HCT116 (cell line): ENCODE data around the gene FAM53B. TPM values are rescaled to one million over a fixed set of nuclear protein-coding genes. Genes with fewer than 3 reads are reported as not detected.

Experiments used
- ATAC-seq: fragments of 200-7000 bp; cut with Tn5 transposase; 2 replicates; pipeline ENCODE4 v1.9.1; 2020; ENCODE audit warnings: mild to moderate bottlenecking, moderate library complexity
- BruUV-seq: library from RNA; stranded (reverse); fragments of 400-500 nt; replicated peaks from 2 replicates; lab custom pipeline; 2021; lab: Mats Ljungman, UMichigan
- CTCF ChIA-PET: fragments of 300-600 bp; sonication (Branson Sonifier 250); formaldehyde crosslinking; loops from one replicate; lab custom pipeline; 2021; ENCODE audit warnings: antibody characterized with exemption; lab: Charles Lee
- POLR2A ChIA-PET: fragments of 300-600, 350-600 bp; sonication (Branson Sonifier 250); formaldehyde crosslinking; loops from one replicate; lab custom pipeline; 2021; ENCODE audit warnings: antibody characterized with exemption; lab: Charles Lee
- RAD21 ChIA-PET, 2 experiments: fragments of 300-600 bp; sonication (Branson Sonifier 250); formaldehyde crosslinking; loops; one replicate each; lab custom pipeline; 2023; ENCODE audit warnings: low total read pairs in 2 of 2; ENCODE audit not compliant: uncharacterized antibody in 2 of 2, unreplicated experiment in 2 of 2, low non-redundant PET in 1 of 2; lab: Charles Lee
- DNase-seq: peaks from one replicate; pipeline ENCODE4 v3.0.0-alpha.2; 2010; ENCODE audit warnings: low read depth, low spot score
- H2AFZ ChIP-seq: fragments of 200-600 bp; shearing (Covaris generic), sonication (generic); 2 replicates; pipeline ENCODE4 v1.6.1; 2017; ENCODE audit warnings: low read depth, mixed run types, mixed read lengths, antibody characterized with exemption, low read length; ENCODE audit not compliant: poor library complexity, severe bottlenecking
- H3K27ac ChIP-seq: 2 replicates; pipeline ENCODE4 v1.5.1; 2012; ENCODE audit warnings: low read depth, low read length
- H3K27me3 ChIP-seq: fragments of 200-600 bp; sonication (generic); 2 replicates; pipeline ENCODE4 v1.6.1; 2016; ENCODE audit warnings: mixed run types, low read length, mixed read lengths; ENCODE audit not compliant: insufficient read depth
- H3K36me3 ChIP-seq, 2 experiments: fragments of 200-500 bp in 1 of 2; fragments of 200-600 bp in 1 of 2; sonication (Bioruptor generic) in 1 of 2; sonication (generic) in 1 of 2; 2 replicates each; pipeline versions ENCODE4 v1.5.1 to v1.6.1; 2014 to 2016; ENCODE audit warnings: low read length in 2 of 2, inconsistent platforms in 1 of 2, mixed read lengths in 1 of 2, mixed run types in 1 of 2; ENCODE audit not compliant: insufficient read depth in 2 of 2, control insufficient read depth in 1 of 2
- H3K4me1 ChIP-seq, 2 experiments: fragments of 200-600 bp in 1 of 2; sonication (generic) in 1 of 2; 2 replicates each; pipeline versions ENCODE4 v1.5.1 to v1.6.1; 2012 to 2017; ENCODE audit warnings: low read length in 2 of 2, inconsistent platforms in 1 of 2, mild to moderate bottlenecking in 1 of 2, mixed read lengths in 1 of 2, mixed run types in 1 of 2, moderate library complexity in 1 of 2; ENCODE audit not compliant: insufficient read depth in 2 of 2, control insufficient read depth in 1 of 2
- H3K4me2 ChIP-seq: fragments of 200-600 bp; sonication (generic); 2 replicates; pipeline ENCODE4 v1.6.1; 2017; ENCODE audit warnings: mixed run types, low read length, mixed read lengths
- H3K4me3 ChIP-seq, 2 experiments: fragments of 200-600 bp in 1 of 2; sonication (generic) in 1 of 2; replicated peaks in 1 of 2; 2 replicates each; pipeline ENCODE4 v1.5.1; 2011 to 2016; ENCODE audit warnings: low read length in 2 of 2, control low read depth in 1 of 2, low read depth in 1 of 2, mild to moderate bottlenecking in 1 of 2, mixed read lengths in 1 of 2, mixed run types in 1 of 2
- H3K79me2 ChIP-seq: fragments of 200-600 bp; sonication (generic); 2 replicates; pipeline ENCODE4 v1.6.1; 2017; ENCODE audit warnings: mild to moderate bottlenecking, mixed run types, low read length, moderate library complexity, mixed read lengths; ENCODE audit not compliant: insufficient read depth
- H3K9ac ChIP-seq: fragments of 200-600 bp; sonication (generic); 2 replicates; pipeline ENCODE4 v1.6.1; 2016; ENCODE audit warnings: low read length, mixed read lengths
- H3K9me2 ChIP-seq: fragments of 200-600 bp; sonication (generic), shearing (Covaris generic); 2 replicates; pipeline ENCODE4 v1.6.1; 2017; ENCODE audit warnings: mixed run types, mild to moderate bottlenecking, moderate library complexity; ENCODE audit not compliant: insufficient read depth
- H3K9me3 ChIP-seq, 2 experiments: fragments of 200-500 bp in 1 of 2; fragments of 200-600 bp in 1 of 2; sonication (Bioruptor generic) in 1 of 2; sonication (generic) in 1 of 2; 2 replicates each; pipeline ENCODE4 v1.6.1; 2014 to 2017; ENCODE audit warnings: low read length in 2 of 2, mixed read lengths in 2 of 2, inconsistent platforms in 1 of 2, low read depth in 1 of 2, mild to moderate bottlenecking in 1 of 2, mixed run types in 1 of 2, moderate library complexity in 1 of 2; ENCODE audit not compliant: control insufficient read depth in 1 of 2, insufficient read depth in 1 of 2
- H4K20me1 ChIP-seq: fragments of 200-600 bp; sonication (generic), shearing (Covaris generic); 2 replicates; pipeline ENCODE4 v1.6.1; 2017; ENCODE audit warnings: mixed run types, mild to moderate bottlenecking, moderate library complexity; ENCODE audit not compliant: insufficient read depth
- CBX3 ChIP-seq: IDR thresholded peaks from 2 replicates; pipeline ENCODE4 v1.6.1; 2012; ENCODE audit warnings: low read depth
- CTCF ChIP-seq, 3 experiments: fragments of 200-600 bp in 1 of 3; sonication (generic) in 1 of 3; IDR thresholded peaks in 2 of 3; conservative IDR thresholded peaks in 1 of 3; 2 replicates each; pipeline ENCODE4 v1.5.1; 2012 to 2017; ENCODE audit warnings: low read depth in 2 of 3, low read length in 2 of 3, antibody characterized with exemption in 1 of 3, borderline replicate concordance in 1 of 3, control low read depth in 1 of 3, mild to moderate bottlenecking in 1 of 3, mixed read lengths in 1 of 3, mixed run types in 1 of 3, moderate library complexity in 1 of 3; ENCODE audit not compliant: insufficient read depth in 1 of 3
- EGR1 ChIP-seq: IDR thresholded peaks from 2 replicates; pipeline ENCODE4 v1.6.1; 2012; ENCODE audit warnings: low read depth
- EZH2 ChIP-seq: fragments of 200-600 bp; sonication (generic); IDR thresholded peaks from 2 replicates; pipeline ENCODE4 v1.6.1; 2017; ENCODE audit warnings: antibody characterized with exemption, mixed run types
- FOSL1 ChIP-seq: IDR thresholded peaks from 2 replicates; pipeline ENCODE4 v1.6.1; 2012; ENCODE audit warnings: low read depth
- POLR2A ChIP-seq: IDR thresholded peaks from 2 replicates; pipeline ENCODE4 v1.7.0; 2011; ENCODE audit warnings: borderline replicate concordance; ENCODE audit not compliant: insufficient read depth, insufficient read length; ENCODE audit errors: extremely low read depth
- RAD21 ChIP-seq: IDR thresholded peaks from 2 replicates; pipeline ENCODE4 v1.6.1; 2012; ENCODE audit warnings: low read depth, mild to moderate bottlenecking
- SIN3A ChIP-seq: IDR thresholded peaks from 2 replicates; pipeline ENCODE4 v1.6.1; 2012; ENCODE audit warnings: low read depth
- SP1 ChIP-seq: IDR thresholded peaks from 2 replicates; pipeline ENCODE4 v1.6.1; 2012; ENCODE audit warnings: low read depth
- SRF ChIP-seq: IDR thresholded peaks from 2 replicates; pipeline ENCODE4 v1.6.1; 2012; ENCODE audit warnings: low read depth
- YY1 ChIP-seq: IDR thresholded peaks from 2 replicates; pipeline ENCODE4 v1.6.1; 2011; ENCODE audit warnings: low read length, low read depth, moderate library complexity, mild to moderate bottlenecking; ENCODE audit not compliant: insufficient replicate concordance; ENCODE audit errors: extremely low read depth
- ZFX ChIP-seq: fragments of 450-650 bp; IDR thresholded peaks from 2 replicates; pipeline ENCODE4 v1.6.1; 2017
- intact Hi-C: fragments of 100-400 bp; cut with micrococcal nuclease; formaldehyde crosslinking; loops from 2 replicates; pipeline ENCODE4 v1.10.0; 2022
- total RNA-seq: library from RNA; stranded (reverse); gene quantifications from one replicate; pipeline ENCODE4 v1.2.1, GENCODE V29; 2021; ENCODE audit not compliant: unreplicated experiment
- TF ChIP-seq, protein P1 (sequence below): IDR thresholded peaks from 2 replicates; pipeline ENCODE4 v1.6.1; 2012; ENCODE audit warnings: low read depth
- TF ChIP-seq, protein P2 (sequence below): IDR thresholded peaks from 2 replicates; pipeline ENCODE4 v1.6.1; 2011; ENCODE audit warnings: mild to moderate bottlenecking, low read length, moderate library complexity; ENCODE audit not compliant: insufficient replicate concordance; ENCODE audit errors: extremely low read depth
- TF ChIP-seq, protein P3 (sequence below): IDR thresholded peaks from 2 replicates; pipeline ENCODE4 v1.6.1; 2012

The FAM53B gene
- total RNA-seq, 1 experiment from 2014 or later: 19.6 TPM

- Histone ChIP-seq H3K27ac (no peak overlapping the region), H3K4me2 (no peak overlapping the region), H3K4me1 (no peaks in the 10 kb centered on the region; a peak in 1 of 4 replicates), H3K9me2 (no peaks in the 10 kb centered on the region), H3K4me3 (no peak overlapping the region), H4K20me1 (no peaks in the 10 kb centered on the region), H3K9ac (no peak overlapping the region), H2AFZ (no peak overlapping the region), H3K9me3 (no peaks in the 10 kb centered on the region), H3K27me3 (no peaks in the 10 kb centered on the region), H3K79me2 (no peaks in the 10 kb centered on the region), H3K36me3 (no peaks in the 10 kb centered on the region)
- RAD21 ChIA-PET: no interaction called here
- BruUV-seq: no TSS peak
- no peak for TF ChIP-seq POLR2A
- no peak for TF ChIP-seq YY1
- TF ChIP-seq SRF: no peak
- TF ChIP-seq SIN3A: no peak
- TF ChIP-seq, protein P1, sequence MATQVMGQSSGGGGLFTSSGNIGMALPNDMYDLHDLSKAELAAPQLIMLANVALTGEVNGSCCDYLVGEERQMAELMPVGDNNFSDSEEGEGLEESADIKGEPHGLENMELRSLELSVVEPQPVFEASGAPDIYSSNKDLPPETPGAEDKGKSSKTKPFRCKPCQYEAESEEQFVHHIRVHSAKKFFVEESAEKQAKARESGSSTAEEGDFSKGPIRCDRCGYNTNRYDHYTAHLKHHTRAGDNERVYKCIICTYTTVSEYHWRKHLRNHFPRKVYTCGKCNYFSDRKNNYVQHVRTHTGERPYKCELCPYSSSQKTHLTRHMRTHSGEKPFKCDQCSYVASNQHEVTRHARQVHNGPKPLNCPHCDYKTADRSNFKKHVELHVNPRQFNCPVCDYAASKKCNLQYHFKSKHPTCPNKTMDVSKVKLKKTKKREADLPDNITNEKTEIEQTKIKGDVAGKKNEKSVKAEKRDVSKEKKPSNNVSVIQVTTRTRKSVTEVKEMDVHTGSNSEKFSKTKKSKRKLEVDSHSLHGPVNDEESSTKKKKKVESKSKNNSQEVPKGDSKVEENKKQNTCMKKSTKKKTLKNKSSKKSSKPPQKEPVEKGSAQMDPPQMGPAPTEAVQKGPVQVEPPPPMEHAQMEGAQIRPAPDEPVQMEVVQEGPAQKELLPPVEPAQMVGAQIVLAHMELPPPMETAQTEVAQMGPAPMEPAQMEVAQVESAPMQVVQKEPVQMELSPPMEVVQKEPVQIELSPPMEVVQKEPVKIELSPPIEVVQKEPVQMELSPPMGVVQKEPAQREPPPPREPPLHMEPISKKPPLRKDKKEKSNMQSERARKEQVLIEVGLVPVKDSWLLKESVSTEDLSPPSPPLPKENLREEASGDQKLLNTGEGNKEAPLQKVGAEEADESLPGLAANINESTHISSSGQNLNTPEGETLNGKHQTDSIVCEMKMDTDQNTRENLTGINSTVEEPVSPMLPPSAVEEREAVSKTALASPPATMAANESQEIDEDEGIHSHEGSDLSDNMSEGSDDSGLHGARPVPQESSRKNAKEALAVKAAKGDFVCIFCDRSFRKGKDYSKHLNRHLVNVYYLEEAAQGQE: no peak
- no peak for TF ChIP-seq RAD21
- TF ChIP-seq CBX3: no peak
- TF ChIP-seq, protein P2, sequence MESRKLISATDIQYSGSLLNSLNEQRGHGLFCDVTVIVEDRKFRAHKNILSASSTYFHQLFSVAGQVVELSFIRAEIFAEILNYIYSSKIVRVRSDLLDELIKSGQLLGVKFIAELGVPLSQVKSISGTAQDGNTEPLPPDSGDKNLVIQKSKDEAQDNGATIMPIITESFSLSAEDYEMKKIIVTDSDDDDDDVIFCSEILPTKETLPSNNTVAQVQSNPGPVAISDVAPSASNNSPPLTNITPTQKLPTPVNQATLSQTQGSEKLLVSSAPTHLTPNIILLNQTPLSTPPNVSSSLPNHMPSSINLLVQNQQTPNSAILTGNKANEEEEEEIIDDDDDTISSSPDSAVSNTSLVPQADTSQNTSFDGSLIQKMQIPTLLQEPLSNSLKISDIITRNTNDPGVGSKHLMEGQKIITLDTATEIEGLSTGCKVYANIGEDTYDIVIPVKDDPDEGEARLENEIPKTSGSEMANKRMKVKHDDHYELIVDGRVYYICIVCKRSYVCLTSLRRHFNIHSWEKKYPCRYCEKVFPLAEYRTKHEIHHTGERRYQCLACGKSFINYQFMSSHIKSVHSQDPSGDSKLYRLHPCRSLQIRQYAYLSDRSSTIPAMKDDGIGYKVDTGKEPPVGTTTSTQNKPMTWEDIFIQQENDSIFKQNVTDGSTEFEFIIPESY: no peak
- TF ChIP-seq FOSL1: no peak
- no peak for TF ChIP-seq ZFX
- no peak for TF ChIP-seq CTCF (IDR thresholded peaks at IDR 0.05 in 2 of 3, conservative IDR thresholded peaks at IDR 0.05 in 1 of 3; ENCODE audit: borderline replicate concordance in 1 of 3, insufficient read depth in 1 of 3, low read depth in 2 of 3, low read length in 2 of 3)
- no peak for TF ChIP-seq SP1
- no peak for TF ChIP-seq EGR1
- TF ChIP-seq EZH2: no peak
- TF ChIP-seq, protein P3, sequence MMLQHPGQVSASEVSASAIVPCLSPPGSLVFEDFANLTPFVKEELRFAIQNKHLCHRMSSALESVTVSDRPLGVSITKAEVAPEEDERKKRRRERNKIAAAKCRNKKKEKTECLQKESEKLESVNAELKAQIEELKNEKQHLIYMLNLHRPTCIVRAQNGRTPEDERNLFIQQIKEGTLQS: no peak
- POLR2A ChIA-PET: no interaction called here
- no peak for ATAC-seq
- DNase-seq: no peak
- intact Hi-C loops: no loop called here
- CTCF ChIA-PET: no interaction called here
Measured at GRCh38 chr10:124606822-124607221, 137.4 kb downstream of the FAM53B start.
